GM10248 (cell line): Measurements from ENCODE around the gene SLC1A5.

Source experiments
- CTCF ChIA-PET: fragments of 300-600 bp; sonication (Branson Sonifier 250); formaldehyde crosslinking; extraction: SDS; loops from one replicate; lab custom pipeline; 2021; ENCODE audit warnings: antibody characterized with exemption; lab: Yijun Ruan, JAX
- POLR2A ChIA-PET: fragments of 350-650 bp; sonication (Branson Sonifier 250); formaldehyde crosslinking; extraction: SDS; loops from one replicate; lab custom pipeline; 2020; ENCODE audit warnings: antibody characterized with exemption; lab: Yijun Ruan, JAX
- DNase-seq: peaks from one replicate; pipeline ENCODE4 v3.0.0; 2012; ENCODE audit errors: extremely low spot score
- TF ChIP-seq, protein P1 (sequence below): IDR thresholded peaks from 2 replicates; pipeline ENCODE4 v1.5.1; 2012; ENCODE audit warnings: mild to moderate bottlenecking, low read depth; ENCODE audit errors: extremely low read depth, missing control alignments, control extremely low read depth

The SLC1A5 gene

DNA sequence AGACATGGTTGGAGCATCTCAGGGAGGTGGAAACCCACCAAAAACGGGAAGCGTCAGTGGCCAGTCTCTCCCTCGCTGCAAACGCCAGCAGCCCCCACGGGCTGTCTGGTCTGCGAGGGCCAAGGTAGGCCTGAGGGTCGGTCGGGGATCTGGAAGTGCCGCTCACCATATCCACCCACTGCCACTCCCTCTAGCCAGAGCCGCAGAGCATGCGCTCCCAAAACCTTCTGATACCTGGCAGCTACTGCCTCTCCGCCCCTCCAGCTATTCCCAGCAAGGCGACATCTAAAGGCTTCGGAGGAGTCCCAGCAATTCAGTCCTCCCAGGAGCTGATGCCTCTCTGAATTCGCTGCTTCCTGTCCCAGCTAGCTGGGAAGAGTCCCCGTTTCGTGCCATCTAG lies 46.9 kb downstream of the SLC1A5 start:
- CTCF ChIA-PET: interaction anchor here (0.8 to 3.4 kb wide), 10 partner anchors 9 to 249 kb away, joined by 3 to 22 read pairs (median 4); no protein-coding TSS in a partner anchor
- DNase-seq: no peak
- POLR2A ChIA-PET: interaction anchor here (1.1 kb wide), 2 partner anchors 12 to 44 kb away, joined by 3 to 4 read pairs; no protein-coding TSS in a partner anchor

DNA sequence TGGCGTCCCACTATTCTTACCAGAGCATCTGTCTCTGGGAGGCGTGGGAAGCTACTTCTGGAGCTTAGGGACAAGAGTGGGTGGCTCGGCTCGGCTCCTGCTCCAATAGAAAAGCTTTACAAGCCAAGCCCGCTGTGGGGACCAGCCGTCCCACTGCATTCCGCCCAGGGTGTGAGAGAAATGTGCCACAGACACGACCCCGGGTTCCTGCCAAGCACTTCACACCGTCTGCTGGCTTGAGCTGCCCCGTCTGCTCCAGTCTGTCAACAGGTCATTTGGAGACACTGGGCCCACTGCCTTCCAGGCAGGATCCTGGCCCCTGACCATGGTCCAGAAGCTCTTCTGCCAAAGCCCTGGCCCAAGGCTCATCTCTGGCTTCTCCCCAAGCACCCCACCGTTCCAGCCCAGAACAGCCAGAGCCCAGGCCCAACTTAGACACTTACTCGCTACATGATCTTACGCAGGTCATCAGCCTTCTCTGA lies 49.1 kb downstream of the SLC1A5 start:
- ChIA-PET CTCF (interaction anchor here (0.8 kb wide), 1 partner anchor 11 kb away, joined by 6 read pairs; no protein-coding TSS in a partner anchor), POLR2A (no interaction called here)
- TF ChIP-seq, protein P1, sequence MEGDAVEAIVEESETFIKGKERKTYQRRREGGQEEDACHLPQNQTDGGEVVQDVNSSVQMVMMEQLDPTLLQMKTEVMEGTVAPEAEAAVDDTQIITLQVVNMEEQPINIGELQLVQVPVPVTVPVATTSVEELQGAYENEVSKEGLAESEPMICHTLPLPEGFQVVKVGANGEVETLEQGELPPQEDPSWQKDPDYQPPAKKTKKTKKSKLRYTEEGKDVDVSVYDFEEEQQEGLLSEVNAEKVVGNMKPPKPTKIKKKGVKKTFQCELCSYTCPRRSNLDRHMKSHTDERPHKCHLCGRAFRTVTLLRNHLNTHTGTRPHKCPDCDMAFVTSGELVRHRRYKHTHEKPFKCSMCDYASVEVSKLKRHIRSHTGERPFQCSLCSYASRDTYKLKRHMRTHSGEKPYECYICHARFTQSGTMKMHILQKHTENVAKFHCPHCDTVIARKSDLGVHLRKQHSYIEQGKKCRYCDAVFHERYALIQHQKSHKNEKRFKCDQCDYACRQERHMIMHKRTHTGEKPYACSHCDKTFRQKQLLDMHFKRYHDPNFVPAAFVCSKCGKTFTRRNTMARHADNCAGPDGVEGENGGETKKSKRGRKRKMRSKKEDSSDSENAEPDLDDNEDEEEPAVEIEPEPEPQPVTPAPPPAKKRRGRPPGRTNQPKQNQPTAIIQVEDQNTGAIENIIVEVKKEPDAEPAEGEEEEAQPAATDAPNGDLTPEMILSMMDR: no peak
- DNase-seq: no peak

More for the DNA sequence above, 46.9 kb downstream of the SLC1A5 start:
- TF ChIP-seq, protein P1: no peak

DNA sequence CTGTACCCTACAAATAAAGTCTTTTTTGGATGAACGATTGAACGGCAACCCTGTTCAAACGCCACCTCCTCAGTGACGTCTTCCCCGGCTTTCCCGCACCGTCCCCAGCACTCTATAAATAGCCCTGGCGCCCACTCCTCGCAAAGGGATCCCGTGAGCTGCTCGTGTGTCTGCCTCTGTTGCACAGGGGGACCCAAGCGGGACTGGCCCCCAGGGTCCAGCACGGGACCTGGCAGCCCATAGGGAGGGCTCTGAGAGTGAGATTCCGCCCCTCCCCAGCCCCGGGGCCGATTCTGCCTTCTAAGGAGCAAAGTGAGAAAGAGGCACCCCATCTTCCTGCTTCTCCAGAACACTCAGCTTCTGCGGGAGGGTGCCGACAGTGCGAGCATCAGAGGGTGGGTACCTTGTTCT lies 50.6 kb downstream of the SLC1A5 start:
- POLR2A ChIA-PET: interaction anchor here (0.6 kb wide), 1 partner anchor 40 kb away, joined by 11 read pairs; no protein-coding TSS in a partner anchor
- CTCF ChIA-PET: interaction anchor here (1.2 to 2.3 kb wide), 3 partner anchors 9 to 103 kb away, joined by 4 to 21 read pairs (median 4); no protein-coding TSS in a partner anchor

DNA sequence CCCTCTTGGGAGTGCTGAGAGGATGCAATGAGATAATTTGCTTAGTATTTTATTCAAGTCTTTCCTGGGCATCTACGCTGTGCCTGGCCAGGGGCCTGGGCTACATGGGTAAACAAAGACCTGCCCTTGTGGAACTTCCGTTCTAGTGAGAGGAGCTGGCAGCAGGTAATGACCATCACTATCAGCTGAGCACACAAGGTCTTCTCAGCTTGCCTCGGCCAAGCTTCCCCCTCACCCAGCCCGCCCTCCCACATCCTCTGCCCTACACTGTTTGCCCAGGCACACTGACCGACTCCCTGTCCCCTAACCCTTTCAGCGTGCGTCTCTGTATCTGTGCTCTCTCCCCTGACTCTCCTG lies 51.1 kb downstream of the SLC1A5 start:
- TF ChIP-seq, protein P1: no peak
- POLR2A ChIA-PET: interaction anchor here (0.6 kb wide), 1 partner anchor 41 kb away, joined by 11 read pairs; no protein-coding TSS in a partner anchor
- no peak for DNase-seq
- CTCF ChIA-PET: interaction anchor here (1.0 to 2.3 kb wide), 4 partner anchors 9 to 103 kb away, joined by 3 to 21 read pairs (median 4); no protein-coding TSS in a partner anchor

More for the DNA sequence above, 50.6 kb downstream of the SLC1A5 start:
- TF ChIP-seq, protein P1: no peak
- no peak for DNase-seq

DNA sequence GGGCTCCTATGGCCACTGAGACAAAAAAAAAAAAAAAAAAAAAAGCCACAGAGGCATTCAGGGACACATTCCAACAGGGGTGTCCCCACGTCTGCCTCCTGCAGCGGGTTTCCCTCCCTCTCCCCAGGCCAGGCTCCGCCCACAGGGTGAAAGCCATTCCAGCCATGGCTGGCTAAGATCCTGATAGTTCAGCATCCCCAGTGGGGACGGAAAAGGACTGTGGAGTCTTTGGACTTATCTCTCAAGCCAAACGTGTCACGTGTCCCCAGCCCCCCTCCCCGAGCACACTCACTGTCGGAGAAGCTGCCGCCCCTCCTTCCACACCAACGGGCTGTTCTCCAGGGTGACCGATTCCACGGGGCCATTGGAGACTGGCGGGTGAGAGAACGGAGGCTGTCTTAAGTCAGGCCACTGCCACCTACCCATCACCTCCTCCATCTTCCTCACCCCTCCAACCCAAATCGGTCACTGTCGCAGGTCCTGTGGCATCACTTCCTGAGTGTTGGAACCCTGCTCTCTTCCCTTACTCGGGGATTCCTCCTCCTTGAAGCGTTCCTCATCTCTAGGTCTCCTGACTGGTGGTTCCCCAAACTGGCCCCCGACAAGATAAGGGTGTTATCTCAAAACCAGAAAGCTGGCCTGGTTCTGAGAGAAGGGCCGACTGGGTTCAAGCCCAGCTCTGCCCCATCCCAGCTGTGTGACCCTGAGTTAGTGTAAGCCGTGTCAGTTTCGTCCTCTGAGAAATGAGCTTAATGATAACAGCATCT lies 51.7 kb downstream of the SLC1A5 start:
- POLR2A ChIA-PET: interaction anchor here (0.6 kb wide), 1 partner anchor 41 kb away, joined by 11 read pairs; no protein-coding TSS in a partner anchor
- TF ChIP-seq, protein P1: no peak
- CTCF ChIA-PET: interaction anchor here (1.0 to 2.3 kb wide), 4 partner anchors 8 to 104 kb away, joined by 3 to 21 read pairs (median 4); no protein-coding TSS in a partner anchor
- DNase-seq: no peak

DNA sequence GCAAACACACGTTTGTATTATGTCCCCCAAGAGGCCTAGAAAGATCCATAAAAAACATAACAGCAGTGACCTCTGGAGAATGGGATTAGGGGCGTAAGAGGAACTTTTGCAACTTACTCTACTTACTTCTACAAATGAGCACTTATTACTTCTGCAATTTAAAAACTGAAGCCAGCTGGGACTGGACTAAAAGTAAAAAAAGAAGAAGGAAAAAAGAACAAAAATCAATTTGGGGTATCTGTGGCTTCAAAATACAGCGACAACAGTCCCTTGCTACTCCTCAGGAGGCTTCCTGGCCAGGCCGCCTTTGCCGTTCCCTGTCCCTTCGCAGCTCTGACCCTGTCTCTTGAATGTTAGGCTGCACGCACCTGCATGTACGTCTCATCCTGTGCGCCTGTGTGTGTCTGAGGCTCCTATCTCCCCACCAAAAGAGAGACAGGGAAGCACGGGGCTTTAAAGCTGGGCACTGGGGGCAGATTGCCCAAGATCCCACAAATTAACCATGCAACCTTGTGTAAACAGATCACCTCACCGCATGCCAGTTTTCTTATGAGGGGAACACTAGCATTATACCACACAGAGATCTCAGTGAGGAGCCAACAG lies 54.6 kb downstream of the SLC1A5 start:
- DNase-seq: no peak
- ChIA-PET POLR2A (no interaction called here), CTCF (interaction anchor here (1.1 to 3.0 kb wide), 4 partner anchors 10 to 19 kb away, joined by 3 to 11 read pairs (median 3); no protein-coding TSS in a partner anchor)
- TF ChIP-seq, protein P1: no peak
